GM10248 (cell line): ENCODE results near the gene FLT1.

Source experiments
- CTCF ChIA-PET: fragments of 300-600 bp; sonication (Branson Sonifier 250); formaldehyde crosslinking; extraction: SDS; loops from one replicate; lab custom pipeline; 2021; ENCODE audit warnings: antibody characterized with exemption; lab: Yijun Ruan, JAX
- POLR2A ChIA-PET: fragments of 350-650 bp; sonication (Branson Sonifier 250); formaldehyde crosslinking; extraction: SDS; loops from one replicate; lab custom pipeline; 2020; ENCODE audit warnings: antibody characterized with exemption; lab: Yijun Ruan, JAX
- DNase-seq: peaks from one replicate; pipeline ENCODE4 v3.0.0; 2012; ENCODE audit errors: extremely low spot score
- TF ChIP-seq, protein P1 (sequence below): IDR thresholded peaks from 2 replicates; pipeline ENCODE4 v1.5.1; 2012; ENCODE audit warnings: mild to moderate bottlenecking, low read depth; ENCODE audit errors: extremely low read depth, missing control alignments, control extremely low read depth

Gene FLT1

DNA sequence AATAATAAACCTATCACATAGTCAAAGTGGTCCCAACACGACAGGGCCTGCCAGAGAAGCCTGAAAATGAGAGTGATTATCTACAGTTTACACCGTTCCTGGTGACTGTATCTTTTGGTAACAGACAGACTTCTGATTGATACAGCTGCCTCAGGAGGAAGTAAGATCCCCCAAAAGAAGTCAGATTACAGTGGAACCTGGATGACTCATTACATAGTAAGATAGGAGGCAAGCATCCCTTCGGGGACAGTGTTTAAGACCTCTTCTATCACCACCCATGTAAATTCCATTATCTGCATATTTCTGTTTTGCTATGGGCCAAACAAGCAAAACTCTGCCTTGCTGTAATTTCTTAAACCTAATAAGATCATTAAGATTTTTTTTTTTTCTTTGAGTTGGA is 44.0 kb upstream of the FLT1 start:
- ChIA-PET POLR2A (no interaction called here), CTCF (interaction anchor here (0.7 kb wide), 1 partner anchor 11 kb away, joined by 3 read pairs; no protein-coding TSS in a partner anchor)
- TF ChIP-seq, protein P1, sequence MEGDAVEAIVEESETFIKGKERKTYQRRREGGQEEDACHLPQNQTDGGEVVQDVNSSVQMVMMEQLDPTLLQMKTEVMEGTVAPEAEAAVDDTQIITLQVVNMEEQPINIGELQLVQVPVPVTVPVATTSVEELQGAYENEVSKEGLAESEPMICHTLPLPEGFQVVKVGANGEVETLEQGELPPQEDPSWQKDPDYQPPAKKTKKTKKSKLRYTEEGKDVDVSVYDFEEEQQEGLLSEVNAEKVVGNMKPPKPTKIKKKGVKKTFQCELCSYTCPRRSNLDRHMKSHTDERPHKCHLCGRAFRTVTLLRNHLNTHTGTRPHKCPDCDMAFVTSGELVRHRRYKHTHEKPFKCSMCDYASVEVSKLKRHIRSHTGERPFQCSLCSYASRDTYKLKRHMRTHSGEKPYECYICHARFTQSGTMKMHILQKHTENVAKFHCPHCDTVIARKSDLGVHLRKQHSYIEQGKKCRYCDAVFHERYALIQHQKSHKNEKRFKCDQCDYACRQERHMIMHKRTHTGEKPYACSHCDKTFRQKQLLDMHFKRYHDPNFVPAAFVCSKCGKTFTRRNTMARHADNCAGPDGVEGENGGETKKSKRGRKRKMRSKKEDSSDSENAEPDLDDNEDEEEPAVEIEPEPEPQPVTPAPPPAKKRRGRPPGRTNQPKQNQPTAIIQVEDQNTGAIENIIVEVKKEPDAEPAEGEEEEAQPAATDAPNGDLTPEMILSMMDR = no peak
- DNase-seq = no peak

DNA sequence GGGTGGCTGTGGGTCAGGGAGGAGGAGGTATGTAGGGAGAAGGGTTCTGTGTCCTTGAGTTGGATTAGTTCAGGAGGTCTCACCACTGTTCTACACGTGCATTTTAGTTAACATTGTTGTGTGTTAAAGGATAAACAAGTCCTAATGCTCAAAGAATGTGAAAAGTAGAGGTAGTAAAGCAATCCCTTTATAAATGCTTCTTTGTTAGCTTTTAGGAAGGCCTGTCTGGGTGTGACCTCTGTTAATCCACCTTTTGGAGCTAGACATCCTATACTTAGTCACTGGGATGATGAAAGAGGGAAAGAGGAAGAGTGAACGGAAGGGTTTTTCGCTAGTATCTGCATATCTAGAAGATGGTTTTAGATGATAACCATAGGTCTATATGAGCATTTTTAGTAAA is 42.2 kb upstream of the FLT1 start:
- DNase-seq = no peak
- TF ChIP-seq, protein P1 = no peak
- ChIA-PET CTCF (interaction anchor here (1.7 kb wide), 1 partner anchor 9 kb away, joined by 4 read pairs; no protein-coding TSS in a partner anchor), POLR2A (no interaction called here)

DNA sequence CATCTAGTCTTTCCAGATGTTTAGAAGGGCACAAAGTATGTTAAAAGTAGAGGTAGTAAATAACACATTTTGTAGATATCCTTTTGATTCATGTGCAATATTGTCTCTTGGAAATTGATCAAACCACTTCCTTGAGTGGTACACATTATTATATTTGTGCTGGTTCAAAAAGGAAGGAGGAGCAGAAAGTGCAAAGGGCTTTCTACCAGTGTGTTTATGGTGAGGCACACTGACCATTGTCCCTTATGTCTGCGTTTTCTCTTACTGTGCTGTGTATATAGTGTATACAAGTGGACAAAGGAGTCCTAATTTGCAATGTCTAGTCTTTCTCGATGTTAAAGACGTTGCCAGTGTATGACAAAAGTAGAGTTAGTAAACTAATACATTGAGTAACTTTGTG is 41.4 kb upstream of the FLT1 start:
- ChIA-PET POLR2A (no interaction called here), CTCF (interaction anchor here (1.7 kb wide), 1 partner anchor 9 kb away, joined by 4 read pairs; no protein-coding TSS in a partner anchor)
- DNase-seq = no peak
- TF ChIP-seq, protein P1 = no peak

DNA sequence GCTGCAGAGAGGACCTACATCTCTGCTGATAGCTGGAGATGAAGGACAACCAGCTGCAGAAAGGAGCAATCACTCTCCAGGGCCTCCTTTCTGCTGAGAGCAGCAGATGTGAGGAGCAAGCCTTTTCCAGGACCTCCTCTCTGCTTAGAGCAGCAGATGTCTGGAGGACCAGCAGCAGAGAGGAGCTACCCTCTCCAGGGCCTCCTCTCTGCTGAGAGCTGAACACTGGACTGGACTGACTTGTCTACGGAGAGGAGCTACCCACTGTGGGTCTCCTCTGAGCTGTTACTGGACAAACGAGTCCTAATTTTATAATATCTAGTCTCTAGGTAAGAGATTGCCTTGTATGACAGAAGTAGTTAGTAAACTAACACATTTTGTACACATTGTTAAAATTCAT is 40.8 kb upstream of the FLT1 start:
- DNase-seq = no peak
- CTCF ChIA-PET = interaction anchor here (1.1 kb wide), 1 partner anchor 10 kb away, joined by 5 read pairs; no protein-coding TSS in a partner anchor
- TF ChIP-seq, protein P1 = no peak
- POLR2A ChIA-PET = no interaction called here

DNA sequence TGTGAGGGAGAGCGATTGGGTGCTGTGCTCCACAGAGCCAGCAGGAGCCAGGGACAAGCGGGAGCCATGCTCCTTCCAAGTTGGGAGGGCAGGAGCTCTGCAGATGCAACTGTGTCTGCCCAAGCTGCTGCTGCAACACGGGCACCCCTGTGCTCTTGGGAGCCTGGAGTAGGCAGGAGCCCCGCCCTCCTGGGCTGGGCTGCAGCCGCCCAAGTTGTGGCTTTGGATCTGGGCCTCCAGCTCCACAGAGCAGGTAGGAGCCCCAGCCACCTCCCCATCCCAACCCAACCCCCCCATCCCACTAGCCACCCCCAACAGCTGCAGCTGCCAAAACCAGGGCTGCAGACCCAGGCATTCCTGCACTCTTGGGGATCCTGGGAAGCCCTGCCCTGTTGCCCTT is 39.9 kb upstream of the FLT1 start:
- TF ChIP-seq, protein P1 = no peak
- no peak for DNase-seq
- ChIA-PET CTCF (interaction anchor here (1.2 to 1.7 kb wide), 2 partner anchors 42 to 102 kb away, joined by 3 read pairs; no protein-coding TSS in a partner anchor), POLR2A (no interaction called here)

DNA sequence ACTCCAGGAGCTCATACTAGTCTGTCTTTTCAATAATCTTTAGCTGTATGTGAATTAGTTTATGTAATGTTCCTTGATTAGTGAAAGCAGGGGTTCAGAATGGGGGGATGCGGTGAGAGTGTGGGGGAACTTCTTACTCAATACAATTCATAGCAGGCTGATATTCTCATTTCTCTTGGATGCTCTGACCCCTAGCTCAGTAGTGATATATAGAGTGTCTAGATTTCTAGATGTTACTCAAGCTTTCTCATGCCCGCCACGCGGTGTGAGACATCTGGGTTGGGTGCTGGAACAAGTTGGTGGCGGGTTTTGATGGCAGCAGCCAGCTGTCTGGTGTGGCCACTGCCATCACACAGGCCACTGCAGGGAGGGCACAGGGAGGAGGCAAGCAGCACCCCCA is 39.3 kb upstream of the FLT1 start:
- POLR2A ChIA-PET = no interaction called here
- no peak for DNase-seq
- CTCF ChIA-PET = interaction anchor here (0.7 to 1.7 kb wide), 4 partner anchors 9 to 102 kb away, joined by 3 to 4 read pairs (median 3); no protein-coding TSS in a partner anchor
- TF ChIP-seq, protein P1 = no peak
